Urinary bladder (tissue), 4 donors: ENCODE data around the gene NCAPD3. TPM values are rescaled to one million over a fixed set of nuclear protein-coding genes. Genes with fewer than 3 reads are reported as not detected.
"Not testable (repeated sequence)": the region's sequence is repeated elsewhere in the genome, so short reads cannot be mapped to it uniquely, and the experiment has no call there.

Experiments used
- DNase-seq: peaks from one replicate; pipeline ENCODE4 v3.0.0-alpha.2; 2015; ENCODE audit errors: extremely low spot score
- H3K27ac ChIP-seq: one replicate; pipeline ENCODE4 v1.5.1; 2013; ENCODE audit warnings: low read depth, mild to moderate bottlenecking, moderate library complexity
- H3K36me3 ChIP-seq: one replicate; pipeline ENCODE4 v1.6.1; 2013; ENCODE audit warnings: mild to moderate bottlenecking, moderate library complexity; ENCODE audit not compliant: insufficient read depth
- H3K4me1 ChIP-seq: one replicate; pipeline ENCODE4 v1.6.1; 2013; ENCODE audit warnings: mild to moderate bottlenecking, moderate library complexity; ENCODE audit not compliant: insufficient read depth
- H3K4me3 ChIP-seq: one replicate; pipeline ENCODE4 v1.5.1; 2013; ENCODE audit warnings: low read depth, low read length
- WGBS: extraction: QIAGEN DNeasy Blood & Tissue Kit; methylation state at CpG from one replicate; pipeline ENCODE4 v1.1.7; 2013; 5-methylcytosine and 5-hydroxymethylcytosine counted together
- polyA plus RNA-seq: library from polyadenylated mRNA; stranded (reverse); fragments of 200-250 nt; gene quantifications from one replicate; pipeline ENCODE4 v1.2.3, GENCODE V29; 2013
- total RNA-seq: library from RNA; depleted of rRNA; stranded (reverse); fragments of >200 nt; gene quantifications from one replicate; pipeline ENCODE4 v1.2.3, GENCODE V29; 2014
- donor health status: healthy with polysubstance abuse.
- donor health status: healthy.

The NCAPD3 gene
- total and polyA plus RNA-seq, 2 donors, result 9.5 to 29.1 TPM

DNA sequence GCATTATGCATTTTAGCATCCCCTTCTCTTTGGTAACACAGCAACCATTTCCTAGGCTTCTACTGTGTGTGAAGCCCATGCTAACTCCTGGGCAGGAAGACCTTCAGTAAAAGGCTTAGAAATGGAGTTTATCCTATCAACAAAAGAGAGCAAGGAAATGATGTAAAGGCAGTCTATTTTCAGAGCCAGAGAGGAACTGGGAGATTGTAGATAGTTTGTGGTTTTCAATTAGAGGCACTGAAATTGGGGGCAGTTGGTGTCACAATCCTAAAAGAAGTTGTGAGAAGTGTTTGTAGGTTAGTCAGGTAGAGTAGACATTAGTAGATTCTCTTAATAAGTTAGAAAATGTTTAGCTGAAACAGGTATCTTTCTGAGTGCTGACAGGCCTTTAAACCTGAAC is 36.7 kb upstream of the NCAPD3 start:
- Histone ChIP-seq H3K36me3 (peaks cover 2% of the 10 kb centered on the region), H3K27ac (no peak overlapping the region), H3K4me3 (no peak overlapping the region), H3K4me1 (no peaks in the 10 kb centered on the region)
- DNase-seq, result no peak

DNA sequence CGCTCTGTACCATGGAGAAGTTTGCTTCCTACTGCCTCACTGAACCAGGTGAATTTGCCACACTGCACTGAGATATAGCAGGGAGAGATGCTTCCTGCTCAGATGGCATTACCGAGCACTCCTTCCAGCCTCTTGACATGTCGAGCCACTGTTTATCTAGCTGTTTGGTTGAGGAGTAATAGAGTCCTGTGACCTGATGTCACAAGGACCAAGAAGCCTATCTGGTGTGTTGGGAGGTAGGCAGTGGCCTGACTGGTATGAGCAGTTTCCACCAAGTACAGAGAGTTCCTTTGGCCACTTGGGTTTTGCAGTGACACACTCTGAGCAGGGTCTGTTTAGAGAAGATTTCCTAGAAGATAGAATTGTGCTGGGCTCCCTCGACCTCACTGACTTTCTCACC is 34.8 kb upstream of the NCAPD3 start:
- H3K4me1 ChIP-seq, result no peaks in the 10 kb centered on the region
- DNase-seq, result no peak
- no peak overlapping the region for H3K4me3 ChIP-seq
- 88% methylated on average over 4 of the region's 4 CpGs for WGBS
- no peak overlapping the region for H3K27ac ChIP-seq
- H3K36me3 ChIP-seq, result peaks cover 2% of the 10 kb centered on the region

DNA sequence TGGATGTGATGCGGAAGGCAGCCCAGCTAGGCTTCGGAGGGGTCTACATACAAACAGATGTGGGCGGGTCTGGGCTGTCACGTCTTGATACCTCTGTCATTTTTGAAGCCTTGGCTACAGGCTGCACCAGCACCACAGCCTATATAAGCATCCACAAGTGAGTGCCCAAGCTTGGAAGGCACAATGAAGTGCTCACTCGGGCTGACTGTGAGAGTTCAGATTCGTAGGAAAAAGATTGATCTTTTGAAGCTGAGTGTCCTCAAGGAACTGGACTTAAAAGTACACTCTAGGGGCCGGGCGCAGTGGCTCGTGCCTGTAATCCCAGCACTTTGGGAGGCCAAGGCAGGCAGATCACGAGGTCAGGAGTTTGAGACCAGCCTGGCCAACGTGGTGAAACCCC is 33.3 kb upstream of the NCAPD3 start:
- Histone ChIP-seq H3K4me3 (no peak overlapping the region), H3K4me1 (peaks cover under 1% of the 10 kb centered on the region), H3K36me3 (peaks cover 1% of the 10 kb centered on the region), H3K27ac (no peak overlapping the region)
- 94% methylated on average over 11 of the region's 11 CpGs for WGBS
- no peak for DNase-seq

DNA sequence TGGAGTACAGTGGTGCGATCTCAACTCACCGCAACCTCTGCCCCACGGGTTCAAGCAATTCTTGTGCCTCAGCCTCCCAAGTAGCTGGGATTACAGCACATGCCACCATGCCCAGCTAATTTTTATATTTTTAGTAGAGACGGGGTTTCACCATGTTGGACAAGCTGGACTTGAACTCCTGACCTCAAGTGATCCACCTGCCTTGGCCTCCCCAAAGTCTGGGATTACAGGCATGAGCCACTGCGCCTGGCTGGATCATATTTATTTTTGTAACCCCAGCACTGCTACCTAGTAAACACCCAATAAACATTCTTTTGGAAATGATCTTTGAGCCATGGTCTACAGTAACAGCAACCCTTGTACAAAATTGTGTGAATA is 31.4 kb upstream of the NCAPD3 start:
- not testable (repeated sequence) for H3K4me1 ChIP-seq, H3K4me3 ChIP-seq, H3K36me3 ChIP-seq, DNase-seq, H3K27ac ChIP-seq
- 93% methylated on average over 5 of the region's 5 CpGs for WGBS

DNA sequence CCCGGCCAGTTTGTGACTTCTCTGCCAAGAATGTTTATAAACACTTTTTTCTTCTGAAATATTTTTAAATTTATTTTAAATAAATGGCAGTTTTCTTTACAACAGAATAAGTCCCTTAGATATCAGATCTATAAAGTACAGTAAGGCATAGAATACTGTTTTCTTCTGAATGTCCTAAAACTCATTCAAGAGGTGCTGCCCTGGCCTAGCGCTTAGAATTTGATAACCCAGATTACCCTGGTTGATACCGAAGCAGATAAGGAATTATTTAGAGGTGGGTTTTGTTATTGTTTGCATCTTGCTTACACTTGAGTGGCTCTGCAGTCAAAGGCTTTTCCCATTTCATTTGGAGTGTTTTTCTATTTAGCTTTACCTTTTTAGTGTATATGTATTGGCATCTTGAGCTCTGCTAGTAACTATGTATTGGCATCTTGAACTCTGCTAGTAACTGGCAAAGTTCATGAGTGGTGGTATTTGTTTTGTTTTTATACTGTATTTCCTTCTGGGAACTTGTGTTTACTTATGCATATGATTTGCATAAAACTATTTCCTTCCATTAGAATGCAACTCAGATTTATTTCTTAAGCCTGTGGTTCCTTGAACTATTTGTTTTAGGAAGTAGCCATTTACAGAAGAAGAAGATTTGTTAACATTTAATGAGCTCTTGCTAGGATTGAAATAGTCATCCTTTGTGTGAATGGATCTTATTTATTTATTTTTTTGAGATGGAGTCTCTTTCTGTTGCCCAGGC is 30.8 kb upstream of the NCAPD3 start:
- Histone ChIP-seq H3K27ac (no peak overlapping the region), H3K36me3 (no peaks in the 10 kb centered on the region), H3K4me1 (peaks cover 5% of the 10 kb centered on the region), H3K4me3 (peak overlapping the region; percentile 75)
- DNase-seq, result no peak
- 56% methylated on average over 3 of the region's 3 CpGs for WGBS

DNA sequence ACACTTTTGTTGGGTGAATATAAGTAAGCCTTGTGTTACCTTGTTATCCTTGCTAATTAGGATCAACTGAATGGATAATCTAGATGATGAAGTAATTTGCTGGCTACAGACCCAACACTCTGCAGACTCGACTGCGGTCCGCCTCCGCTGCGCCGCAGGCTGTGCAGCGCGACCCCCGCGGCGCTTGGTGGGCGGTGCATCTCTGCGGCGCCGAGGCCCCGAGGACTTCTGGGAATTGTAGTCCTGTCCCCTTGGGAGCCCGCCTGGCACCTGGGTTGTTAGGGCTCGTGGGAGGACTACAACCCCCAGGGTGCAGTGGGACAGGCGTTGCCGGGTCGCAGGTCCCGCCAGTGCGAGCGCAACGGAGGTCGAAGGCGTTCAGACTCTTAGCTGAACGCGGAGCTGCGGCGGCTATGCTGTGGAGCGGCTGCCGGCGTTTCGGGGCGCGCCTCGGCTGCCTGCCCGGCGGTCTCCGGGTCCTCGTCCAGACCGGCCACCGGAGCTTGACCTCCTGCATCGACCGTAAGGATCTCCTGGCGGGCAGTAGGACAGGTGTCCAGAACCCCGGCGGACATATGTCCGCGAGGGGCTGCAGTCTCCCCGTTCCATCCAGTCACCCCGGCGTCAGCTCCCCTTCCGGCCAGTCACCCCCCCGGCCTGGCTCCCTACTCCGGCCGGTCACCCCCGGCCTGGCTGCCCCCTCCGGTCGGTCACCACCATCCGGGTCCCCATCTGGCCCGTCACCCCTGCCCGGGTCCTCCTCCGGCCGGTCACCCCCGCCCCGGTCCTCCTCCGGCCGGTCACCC is 29.6 kb upstream of the NCAPD3 start, which contains the start of the genes ACAD8 and THYN1:
Gene ACAD8 (plus strand): TSS at position 381 of the 806 bp plus-strand sequence. CDS start 33 bp downstream, at position 414.
Gene THYN1 (minus strand): TSS at position 165 of the 806 bp plus-strand sequence. CDS start 470 bp downstream, outside the sequence.
- Histone ChIP-seq H3K4me1 (peaks cover 5% of the 10 kb centered on the region), H3K36me3 (no peaks in the 10 kb centered on the region), H3K27ac (no peak within 1 kb of the TSS), H3K4me3 (peak within 1 kb of the TSS; percentile 75)
- peak; percentile 89 for DNase-seq
- WGBS, result under 1% methylated on average over 70 of the region's 70 CpGs

DNA sequence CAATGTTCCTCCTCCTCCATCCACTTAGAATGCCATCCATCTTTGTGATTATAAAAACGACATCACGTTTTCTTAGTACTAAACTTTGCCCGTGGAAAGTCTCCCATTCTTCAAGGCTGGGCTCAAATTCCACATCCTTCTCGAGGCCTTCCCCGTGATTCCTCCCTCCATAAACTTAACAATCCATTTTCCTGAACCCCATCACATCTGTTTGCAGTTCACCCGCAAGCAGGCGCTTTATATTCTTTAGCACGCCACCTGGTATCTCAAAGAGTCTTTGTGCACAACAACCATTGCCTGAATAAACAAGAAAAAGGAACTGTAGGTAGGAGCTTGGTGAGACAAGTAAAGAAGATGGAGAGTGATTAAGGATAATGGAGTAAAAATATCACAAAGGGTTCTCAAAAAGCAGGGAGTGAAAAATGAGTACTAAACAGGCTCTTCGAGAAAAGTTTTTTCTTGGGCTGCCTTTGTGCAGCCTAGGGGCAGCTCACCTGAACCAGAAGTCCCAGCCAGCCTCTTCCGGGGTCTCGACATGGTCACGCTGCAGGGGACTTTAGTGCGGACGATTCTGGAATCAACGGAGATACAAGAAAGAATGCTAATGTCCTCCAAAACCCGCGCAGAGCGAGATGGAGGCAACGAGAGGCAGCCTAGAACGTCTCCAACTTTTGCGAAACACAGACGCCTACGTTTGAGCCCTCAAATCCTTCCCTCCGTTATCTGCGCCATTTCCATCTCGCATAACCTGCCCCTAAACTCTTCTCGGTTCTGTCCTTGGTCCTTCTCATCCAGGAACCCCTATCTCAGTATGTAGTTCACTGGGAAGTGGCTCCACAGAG is 28.8 kb upstream of the NCAPD3 start:
- H3K27ac ChIP-seq, result no peak overlapping the region
- peak overlapping the region; percentile 75 for H3K4me3 ChIP-seq
- WGBS, result 4% methylated on average over 27 of the region's 27 CpGs
- H3K4me1 ChIP-seq, result peaks cover 5% of the 10 kb centered on the region
- no peaks in the 10 kb centered on the region for H3K36me3 ChIP-seq
- no peak for DNase-seq

DNA sequence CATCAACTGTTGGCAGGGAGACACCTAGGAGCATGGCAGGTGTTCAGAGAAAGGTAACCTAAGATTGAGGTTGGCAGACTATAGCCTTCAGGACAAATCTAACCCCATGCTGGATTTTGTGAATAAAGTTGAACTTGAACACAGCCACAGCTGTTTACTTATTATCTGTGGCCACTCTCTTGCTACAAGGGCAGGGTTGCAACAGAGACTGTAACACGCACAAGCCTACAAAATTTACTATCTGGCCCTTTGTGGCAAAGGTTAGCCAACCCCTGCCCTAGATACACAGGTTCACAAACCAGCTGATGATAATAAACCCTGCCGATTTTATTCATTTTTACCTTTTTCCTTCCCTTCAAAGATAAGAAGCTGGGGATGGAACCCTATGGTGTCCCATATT is 26.9 kb upstream of the NCAPD3 start:
- 91% methylated on average over 2 of the region's 2 CpGs for WGBS
- DNase-seq, result no peak
- Histone ChIP-seq H3K4me1 (peaks cover 5% of the 10 kb centered on the region), H3K36me3 (no peaks in the 10 kb centered on the region), H3K27ac (no peak overlapping the region), H3K4me3 (no peak overlapping the region)

DNA sequence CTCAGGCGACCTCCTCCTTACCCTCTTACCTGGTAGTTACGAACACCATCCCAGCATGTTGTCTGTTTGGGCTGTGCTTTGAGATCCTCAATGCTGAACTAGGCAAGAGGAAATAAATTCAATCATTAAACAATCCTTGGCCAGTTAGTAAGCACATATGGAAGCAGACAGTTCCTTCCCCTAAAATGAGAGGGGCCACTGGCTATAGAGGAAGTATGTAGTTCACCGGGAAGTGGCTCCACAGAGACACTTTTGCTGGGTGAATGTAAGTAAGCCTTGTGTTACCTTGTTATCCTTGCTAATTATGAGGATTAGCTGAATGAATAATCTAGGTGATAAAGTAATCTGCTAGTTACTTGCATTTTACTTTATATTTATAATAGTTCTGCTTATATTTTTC is 26.5 kb upstream of the NCAPD3 start:
- H3K36me3 ChIP-seq, result no peaks in the 10 kb centered on the region

DNA sequence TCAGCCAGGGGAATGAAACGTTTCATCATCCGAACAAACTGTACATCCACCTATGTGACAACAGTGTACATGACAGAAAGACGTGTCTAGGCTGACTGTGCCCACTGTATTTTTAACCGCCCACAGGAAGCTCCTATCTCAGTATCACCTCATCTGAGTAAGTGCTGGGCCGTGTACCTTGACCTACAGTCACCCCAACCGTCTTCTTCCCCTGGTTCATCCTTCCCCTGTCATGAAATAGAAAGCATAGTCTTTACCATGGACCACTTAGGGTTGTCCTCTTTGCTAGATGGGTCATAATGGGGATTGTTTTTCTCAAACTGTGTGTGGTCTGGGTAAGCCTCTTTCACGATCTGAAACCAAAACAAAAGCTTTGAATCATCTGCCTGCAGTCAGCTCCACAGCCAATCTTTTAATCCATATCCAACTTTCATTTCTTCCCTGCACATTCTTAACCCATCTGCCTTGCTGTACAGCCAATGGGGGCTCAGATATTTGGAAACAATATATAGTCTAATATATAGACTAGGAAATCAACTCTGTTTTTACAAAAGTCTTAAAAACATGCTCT is 25.2 kb upstream of the NCAPD3 start:
- DNase-seq, result no peak
- Histone ChIP-seq H3K4me1 (peaks cover 5% of the 10 kb centered on the region), H3K4me3 (no peak overlapping the region), H3K36me3 (no peaks in the 10 kb centered on the region), H3K27ac (no peak overlapping the region)
- 58% methylated on average over 7 of the region's 7 CpGs for WGBS

More for the DNA sequence above, 26.5 kb upstream of the NCAPD3 start:
- Histone ChIP-seq H3K27ac (no peak overlapping the region), H3K4me1 (peaks cover 5% of the 10 kb centered on the region), H3K4me3 (no peak overlapping the region)
- DNase-seq, result no peak
- WGBS, result 95% methylated on average over 3 of the region's 3 CpGs

DNA sequence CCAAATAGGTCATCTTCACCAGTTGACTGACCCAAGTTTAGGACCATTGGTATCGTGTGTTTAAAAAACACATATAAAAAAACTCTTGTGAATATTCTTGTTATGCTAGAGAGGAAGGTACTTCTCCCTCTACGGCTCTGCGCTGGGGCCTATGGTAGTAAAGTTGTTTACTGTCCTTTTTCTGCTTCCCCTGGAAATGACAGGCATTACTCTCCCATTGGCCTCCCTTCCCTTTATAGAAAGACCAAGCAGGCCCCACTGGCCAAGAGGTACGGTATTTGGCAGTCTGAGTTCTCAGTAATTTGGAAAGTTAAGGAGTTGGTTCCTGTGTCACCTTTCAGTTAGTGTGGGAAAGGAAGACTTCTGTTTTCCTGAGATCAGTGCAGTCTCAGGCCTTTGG is 22.9 kb upstream of the NCAPD3 start:
- Histone ChIP-seq H3K36me3 (peaks cover 3% of the 10 kb centered on the region), H3K27ac (no peak overlapping the region), H3K4me3 (no peak overlapping the region), H3K4me1 (no peaks in the 10 kb centered on the region)
- 83% methylated on average over 4 of the region's 4 CpGs for WGBS
- no peak for DNase-seq

DNA sequence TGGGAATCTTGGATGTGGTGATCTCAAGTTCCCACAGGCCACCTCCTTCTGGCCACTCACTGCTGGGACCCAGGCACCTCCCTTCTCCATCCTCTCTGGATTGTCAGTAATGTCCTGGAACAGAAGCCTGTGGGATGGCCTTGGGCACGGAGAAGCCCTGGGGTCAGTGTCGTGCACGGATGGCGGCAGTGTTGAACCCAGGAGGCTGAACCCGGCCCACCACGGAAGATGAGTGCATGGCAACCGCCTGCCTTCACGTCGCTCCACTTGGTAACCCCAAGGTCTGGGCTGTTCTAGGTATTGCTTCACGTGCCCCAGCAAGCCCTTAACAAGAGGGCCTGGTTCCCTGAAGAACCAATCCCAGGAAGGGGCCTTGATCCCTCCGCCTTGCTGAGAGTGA is 22.3 kb upstream of the NCAPD3 start:
- no peak for DNase-seq
- 89% methylated on average over 11 of the region's 11 CpGs for WGBS
- Histone ChIP-seq H3K36me3 (peaks cover 3% of the 10 kb centered on the region), H3K4me3 (no peak overlapping the region), H3K27ac (no peak overlapping the region), H3K4me1 (no peaks in the 10 kb centered on the region)

DNA sequence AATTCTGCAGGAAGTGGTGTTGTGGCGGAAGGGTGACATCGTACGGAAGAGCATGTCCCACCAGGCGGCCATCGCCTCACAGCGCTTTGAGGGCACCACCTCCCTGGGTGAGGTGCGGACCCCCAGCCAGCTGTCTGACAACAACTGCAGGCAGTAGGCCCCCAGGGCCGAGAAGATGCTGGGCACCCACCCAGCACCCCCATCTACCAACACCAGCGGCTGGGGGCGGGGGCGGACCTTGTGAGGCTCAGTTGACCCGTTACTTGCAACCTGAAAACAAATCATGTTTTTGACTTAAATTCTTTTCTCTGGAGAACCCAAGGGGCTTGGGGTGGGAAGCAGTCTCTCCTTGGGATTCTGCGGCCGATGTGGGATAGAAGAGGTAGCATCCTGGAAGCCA is 21.7 kb upstream of the NCAPD3 start:
- Histone ChIP-seq H3K4me1 (no peaks in the 10 kb centered on the region), H3K36me3 (peaks cover 3% of the 10 kb centered on the region), H3K4me3 (no peak overlapping the region), H3K27ac (no peak overlapping the region)
- DNase-seq, result no peak
- 91% methylated on average over 14 of the region's 14 CpGs for WGBS
